IMR-90 (cell line): Measurements from ENCODE around the gene RCAN2.

Source experiments
- BHLHE40 ChIP-seq: fragments of 150-350 bp; IDR thresholded peaks from 2 replicates; pipeline ENCODE4 v1.6.1; 2016; ENCODE audit warnings: mild to moderate bottlenecking, low read depth, low read length
- CEBPB ChIP-seq: IDR thresholded peaks from 2 replicates; pipeline ENCODE4 v1.6.1; 2012; ENCODE audit warnings: low read depth, low read length, improper control_type of control experiment
- CHD1 ChIP-seq: IDR thresholded peaks from 2 replicates; pipeline ENCODE4 v1.6.1; 2012; ENCODE audit warnings: low read depth, low read length, improper control_type of control experiment
- MAFK ChIP-seq: IDR thresholded peaks from 2 replicates; pipeline ENCODE4 v1.6.1; 2012; ENCODE audit warnings: low read depth, low read length, improper control_type of control experiment
- MAZ ChIP-seq: IDR thresholded peaks from 2 replicates; pipeline ENCODE4 v1.6.1; 2012; ENCODE audit warnings: low read depth, mild to moderate bottlenecking, low read length, improper control_type of control experiment, moderate library complexity, borderline replicate concordance
- MXI1 ChIP-seq: IDR thresholded peaks from 2 replicates; pipeline ENCODE4 v1.6.1; 2012; ENCODE audit warnings: low read depth, mild to moderate bottlenecking, low read length, moderate library complexity, borderline replicate concordance
- POLR2A ChIP-seq: IDR thresholded peaks from 2 replicates; pipeline ENCODE4 v1.6.1; 2012; ENCODE audit warnings: mild to moderate bottlenecking, low read depth, low read length
- RAD21 ChIP-seq: IDR thresholded peaks from 2 replicates; pipeline ENCODE4 v1.6.1; 2012; ENCODE audit warnings: low read length, improper control_type of control experiment
- RCOR1 ChIP-seq: IDR thresholded peaks from 2 replicates; pipeline ENCODE4 v1.6.1; 2012; ENCODE audit warnings: mild to moderate bottlenecking, low read length, improper control_type of control experiment; ENCODE audit not compliant: insufficient replicate concordance
- RFX5 ChIP-seq: IDR thresholded peaks from 2 replicates; pipeline ENCODE4 v1.8.0; 2012; ENCODE audit warnings: low read depth, mild to moderate bottlenecking, low read length, moderate library complexity
- SMC3 ChIP-seq: fragments of 150-350 bp; IDR thresholded peaks from 2 replicates; pipeline ENCODE4 v1.6.1; 2016; ENCODE audit warnings: low read depth, mild to moderate bottlenecking, antibody characterized with exemption, low read length, moderate library complexity
- TF ChIP-seq, protein P1 (sequence below): conservative IDR thresholded peaks from 2 replicates; pipeline ENCODE4 v1.5.1; 2012; ENCODE audit warnings: mild to moderate bottlenecking, low read depth, low read length, improper control_type of control experiment
- TF ChIP-seq, protein P2 (sequence below): fragments of 150-350 bp; IDR thresholded peaks from 2 replicates; pipeline ENCODE4 v1.6.1; 2017; ENCODE audit warnings: mild to moderate bottlenecking, antibody characterized with exemption, low read length, low read depth
- TF ChIP-seq, protein P3 (sequence below): fragments of 150-350 bp; IDR thresholded peaks from 2 replicates; pipeline ENCODE4 v1.6.1; 2016; ENCODE audit warnings: low read depth, mild to moderate bottlenecking, low read length, moderate library complexity, borderline replicate concordance

DNA sequence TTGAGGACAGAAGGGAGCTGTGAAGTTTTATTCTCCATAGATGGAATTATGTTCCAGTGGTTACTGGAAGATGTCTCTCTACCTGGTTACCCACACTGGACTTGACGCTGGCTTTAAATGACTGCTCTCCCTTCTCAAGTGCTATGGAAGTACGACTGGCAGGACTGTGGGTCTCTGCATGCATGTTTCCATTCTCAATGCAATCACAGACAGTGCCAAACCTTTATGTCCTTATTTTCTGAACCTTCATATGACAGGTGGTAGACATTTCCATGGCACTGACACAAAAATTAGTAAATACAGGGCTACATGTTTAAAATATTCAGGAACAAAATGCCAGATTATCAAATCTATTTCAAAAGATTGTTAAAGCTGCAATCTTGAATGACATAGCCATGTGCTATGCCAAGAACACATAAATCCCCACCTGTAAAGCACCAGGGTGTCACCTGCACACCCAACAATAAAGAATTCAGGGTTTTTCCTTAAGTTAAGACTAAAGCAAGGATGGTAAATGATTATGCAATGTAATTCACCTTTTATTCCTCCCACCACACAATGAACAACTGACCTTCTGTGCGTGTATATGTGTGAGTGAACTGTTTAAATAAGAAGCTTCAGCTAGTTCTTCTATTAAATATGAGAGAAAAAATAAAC is 167.2 kb downstream of the RCAN2 start:
- TF ChIP-seq, protein P1, sequence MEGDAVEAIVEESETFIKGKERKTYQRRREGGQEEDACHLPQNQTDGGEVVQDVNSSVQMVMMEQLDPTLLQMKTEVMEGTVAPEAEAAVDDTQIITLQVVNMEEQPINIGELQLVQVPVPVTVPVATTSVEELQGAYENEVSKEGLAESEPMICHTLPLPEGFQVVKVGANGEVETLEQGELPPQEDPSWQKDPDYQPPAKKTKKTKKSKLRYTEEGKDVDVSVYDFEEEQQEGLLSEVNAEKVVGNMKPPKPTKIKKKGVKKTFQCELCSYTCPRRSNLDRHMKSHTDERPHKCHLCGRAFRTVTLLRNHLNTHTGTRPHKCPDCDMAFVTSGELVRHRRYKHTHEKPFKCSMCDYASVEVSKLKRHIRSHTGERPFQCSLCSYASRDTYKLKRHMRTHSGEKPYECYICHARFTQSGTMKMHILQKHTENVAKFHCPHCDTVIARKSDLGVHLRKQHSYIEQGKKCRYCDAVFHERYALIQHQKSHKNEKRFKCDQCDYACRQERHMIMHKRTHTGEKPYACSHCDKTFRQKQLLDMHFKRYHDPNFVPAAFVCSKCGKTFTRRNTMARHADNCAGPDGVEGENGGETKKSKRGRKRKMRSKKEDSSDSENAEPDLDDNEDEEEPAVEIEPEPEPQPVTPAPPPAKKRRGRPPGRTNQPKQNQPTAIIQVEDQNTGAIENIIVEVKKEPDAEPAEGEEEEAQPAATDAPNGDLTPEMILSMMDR = no peak
- TF ChIP-seq BHLHE40 = no peak
- no peak for TF ChIP-seq CEBPB
- TF ChIP-seq POLR2A = no peak
- TF ChIP-seq MAZ = no peak
- no peak for TF ChIP-seq SMC3
- no peak for TF ChIP-seq RCOR1
- no peak for TF ChIP-seq RAD21
- TF ChIP-seq RFX5 = no peak
- TF ChIP-seq, protein P2, sequence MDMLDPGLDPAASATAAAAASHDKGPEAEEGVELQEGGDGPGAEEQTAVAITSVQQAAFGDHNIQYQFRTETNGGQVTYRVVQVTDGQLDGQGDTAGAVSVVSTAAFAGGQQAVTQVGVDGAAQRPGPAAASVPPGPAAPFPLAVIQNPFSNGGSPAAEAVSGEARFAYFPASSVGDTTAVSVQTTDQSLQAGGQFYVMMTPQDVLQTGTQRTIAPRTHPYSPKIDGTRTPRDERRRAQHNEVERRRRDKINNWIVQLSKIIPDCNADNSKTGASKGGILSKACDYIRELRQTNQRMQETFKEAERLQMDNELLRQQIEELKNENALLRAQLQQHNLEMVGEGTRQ = no peak
- TF ChIP-seq, protein P3, sequence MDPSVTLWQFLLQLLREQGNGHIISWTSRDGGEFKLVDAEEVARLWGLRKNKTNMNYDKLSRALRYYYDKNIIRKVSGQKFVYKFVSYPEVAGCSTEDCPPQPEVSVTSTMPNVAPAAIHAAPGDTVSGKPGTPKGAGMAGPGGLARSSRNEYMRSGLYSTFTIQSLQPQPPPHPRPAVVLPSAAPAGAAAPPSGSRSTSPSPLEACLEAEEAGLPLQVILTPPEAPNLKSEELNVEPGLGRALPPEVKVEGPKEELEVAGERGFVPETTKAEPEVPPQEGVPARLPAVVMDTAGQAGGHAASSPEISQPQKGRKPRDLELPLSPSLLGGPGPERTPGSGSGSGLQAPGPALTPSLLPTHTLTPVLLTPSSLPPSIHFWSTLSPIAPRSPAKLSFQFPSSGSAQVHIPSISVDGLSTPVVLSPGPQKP = no peak
- no peak for TF ChIP-seq MXI1
- TF ChIP-seq MAFK = no peak
- TF ChIP-seq CHD1 = no peak
